Left forelimb (tissue), 1 donor: ENCODE results near the gene PTPRN2.

Experiments
- DNase-seq: peaks from one replicate; pipeline ENCODE4 v3.0.0-alpha.2; 2018; ENCODE audit warnings: low spot score

PTPRN2 gene

DNA sequence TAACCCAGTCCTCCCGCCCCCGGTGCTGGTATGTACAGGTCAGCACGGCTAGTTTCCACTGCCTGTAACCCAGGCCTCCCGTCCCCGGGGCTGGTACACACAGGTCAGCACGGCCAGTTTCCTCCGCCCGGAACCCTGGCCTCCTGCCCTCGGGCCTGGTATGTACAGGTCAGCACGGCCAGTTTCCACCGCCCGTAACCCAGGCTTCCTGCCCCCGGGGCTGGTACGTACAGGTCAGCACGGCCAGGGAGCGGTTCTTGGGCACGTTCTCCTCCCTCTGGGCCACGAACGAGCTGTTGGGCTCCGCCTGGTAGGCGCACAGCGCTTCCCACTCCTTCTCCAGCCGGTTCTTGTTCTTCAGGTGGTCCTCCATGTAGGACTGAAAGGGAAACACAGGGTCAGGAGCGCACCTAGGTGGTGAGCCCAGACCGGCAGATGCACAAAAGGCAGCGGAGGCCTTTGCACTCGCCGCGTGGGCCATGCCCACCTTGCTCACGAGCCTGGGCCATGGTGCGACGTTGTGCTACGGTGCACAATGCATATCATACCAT is 966.4 kb downstream of the PTPRN2 start:
- no peak for DNase-seq

GRCh38 chr7:157620616-157621015 is 967.0 kb downstream of the PTPRN2 start:
- DNase-seq: no peak

GRCh38 chr7:157619753-157620525 is 967.7 kb downstream of the PTPRN2 start:
- DNase-seq: no peak

DNA sequence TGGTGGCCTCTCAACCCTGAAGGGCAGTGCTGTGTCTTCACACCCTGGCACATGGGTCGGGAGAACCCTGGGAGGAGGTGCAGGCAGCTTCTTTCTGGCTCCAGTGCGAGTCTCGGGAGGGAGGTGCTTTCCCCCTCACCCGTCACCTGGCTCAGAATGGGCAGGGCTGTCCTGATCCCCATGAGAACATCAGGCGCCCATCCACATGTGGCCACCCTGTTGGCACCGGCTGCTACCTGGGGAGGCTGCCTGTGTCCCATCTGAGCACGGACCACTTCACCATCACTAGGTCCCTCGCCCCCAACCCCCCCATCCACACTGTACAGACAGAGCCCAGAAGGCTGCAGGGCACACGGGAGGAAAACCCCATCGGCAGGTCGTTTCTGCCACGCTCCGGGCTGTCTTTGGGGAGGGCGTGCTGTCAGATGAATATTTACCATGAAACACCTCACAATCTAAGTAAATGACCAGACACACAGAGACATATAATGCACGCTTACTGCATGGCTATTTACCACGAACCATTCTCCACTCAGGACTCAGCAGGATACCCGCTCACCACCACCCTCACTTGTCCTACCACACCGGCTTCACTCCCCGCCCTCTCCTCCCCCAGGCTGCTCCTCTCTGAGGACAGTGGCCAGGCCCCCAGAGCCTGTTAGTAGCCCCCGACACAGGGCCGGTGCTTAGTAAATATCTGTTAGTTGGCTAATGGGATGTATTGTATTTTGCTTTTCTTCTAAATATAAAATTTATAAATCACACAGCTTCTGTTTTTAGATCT is 968.6 kb downstream of the PTPRN2 start:
- DNase-seq: no peak

DNA sequence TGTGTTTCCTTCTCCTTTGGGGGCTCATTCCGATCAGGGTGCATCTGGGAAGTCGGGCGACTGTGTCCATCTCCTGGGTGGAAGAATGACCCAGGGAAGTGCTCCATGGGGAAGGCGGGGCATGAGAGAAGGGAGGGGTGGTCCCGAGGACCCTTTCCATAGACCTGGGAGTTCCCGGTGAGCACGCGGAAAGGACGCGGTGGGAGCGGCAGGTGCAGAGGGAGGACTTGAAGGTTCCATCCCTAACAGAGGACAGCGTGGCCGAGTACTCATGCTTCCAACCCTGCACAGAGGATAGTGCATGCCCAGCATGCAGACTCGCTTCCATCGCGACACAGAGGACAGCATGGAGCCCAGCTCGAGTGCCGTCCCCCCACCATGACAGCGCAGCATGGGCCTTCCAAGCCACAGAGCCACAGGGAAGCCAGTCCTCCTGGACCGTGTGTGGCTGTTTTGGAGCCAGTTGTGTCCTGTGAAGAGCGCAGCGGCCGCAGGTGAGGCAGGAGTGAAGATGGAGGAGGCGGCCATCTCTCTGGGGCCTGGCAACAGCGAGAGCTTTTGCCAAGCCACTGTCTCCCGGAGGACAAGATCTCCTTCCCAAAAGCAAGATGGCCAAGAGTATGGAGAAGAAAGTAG is 969.4 kb downstream of the PTPRN2 start:
- no peak for DNase-seq

DNA sequence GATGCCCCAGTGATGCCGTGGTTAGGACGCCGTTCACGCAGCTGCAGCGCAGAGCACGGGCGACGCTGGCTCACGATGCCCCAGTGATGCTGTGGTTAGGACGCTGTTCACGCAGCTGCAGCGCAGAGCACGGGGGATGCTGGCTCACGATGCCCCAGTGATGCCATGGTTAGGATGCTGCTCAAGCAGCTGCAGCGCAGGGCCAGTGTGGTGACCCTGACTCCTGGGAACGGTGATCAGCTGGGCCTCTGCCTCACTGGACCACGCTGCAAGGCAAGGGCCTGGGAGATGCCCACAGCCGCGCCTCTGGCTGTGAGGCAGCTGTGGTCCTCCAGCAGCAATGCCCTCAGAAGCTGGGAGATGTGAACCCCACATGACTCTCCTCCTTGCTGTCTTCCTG is 970.2 kb downstream of the PTPRN2 start:
- DNase-seq: no peak

GRCh38 chr7:157616931-157617330 is 970.7 kb downstream of the PTPRN2 start:
- DNase-seq: no peak

DNA sequence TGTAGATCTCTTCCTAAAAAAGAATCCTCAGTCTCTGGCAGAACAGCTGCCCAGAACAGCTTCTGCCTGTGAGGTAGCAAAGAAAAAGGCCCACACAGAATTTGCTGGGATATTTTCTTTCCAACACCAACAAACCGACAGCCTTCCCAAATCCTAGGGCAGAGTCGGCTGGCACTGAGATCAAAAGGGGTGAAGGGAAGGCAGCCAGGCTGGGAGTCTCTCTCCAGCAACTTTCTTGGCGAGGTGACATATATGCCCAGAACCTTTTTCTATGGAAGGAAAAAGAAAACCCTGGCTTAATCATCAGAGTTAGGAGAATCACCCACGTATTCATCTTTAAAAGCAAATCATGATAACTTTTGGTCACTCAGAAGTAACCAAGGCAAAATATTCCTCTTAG is 971.2 kb downstream of the PTPRN2 start:
- DNase-seq: no peak

DNA sequence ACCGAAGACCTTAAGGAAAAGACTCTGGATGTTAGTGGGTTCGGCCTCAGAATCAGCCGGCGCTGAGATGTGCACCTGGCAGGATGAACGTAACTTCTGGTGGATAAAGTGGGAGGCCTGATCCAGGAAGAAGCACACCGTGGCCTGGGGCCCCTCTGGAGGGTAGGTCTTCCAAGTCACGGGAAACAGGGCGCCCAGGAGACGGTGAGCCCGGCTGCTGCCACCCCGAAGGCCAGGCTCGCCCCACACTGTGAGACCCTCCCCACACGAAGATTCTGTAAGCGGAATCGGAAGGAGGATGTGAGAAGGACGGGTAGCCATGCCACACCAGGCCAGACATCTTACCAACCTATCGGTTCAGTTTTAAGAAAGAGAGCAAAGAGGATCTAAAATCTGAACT is 971.8 kb downstream of the PTPRN2 start:
- DNase-seq: no peak

DNA sequence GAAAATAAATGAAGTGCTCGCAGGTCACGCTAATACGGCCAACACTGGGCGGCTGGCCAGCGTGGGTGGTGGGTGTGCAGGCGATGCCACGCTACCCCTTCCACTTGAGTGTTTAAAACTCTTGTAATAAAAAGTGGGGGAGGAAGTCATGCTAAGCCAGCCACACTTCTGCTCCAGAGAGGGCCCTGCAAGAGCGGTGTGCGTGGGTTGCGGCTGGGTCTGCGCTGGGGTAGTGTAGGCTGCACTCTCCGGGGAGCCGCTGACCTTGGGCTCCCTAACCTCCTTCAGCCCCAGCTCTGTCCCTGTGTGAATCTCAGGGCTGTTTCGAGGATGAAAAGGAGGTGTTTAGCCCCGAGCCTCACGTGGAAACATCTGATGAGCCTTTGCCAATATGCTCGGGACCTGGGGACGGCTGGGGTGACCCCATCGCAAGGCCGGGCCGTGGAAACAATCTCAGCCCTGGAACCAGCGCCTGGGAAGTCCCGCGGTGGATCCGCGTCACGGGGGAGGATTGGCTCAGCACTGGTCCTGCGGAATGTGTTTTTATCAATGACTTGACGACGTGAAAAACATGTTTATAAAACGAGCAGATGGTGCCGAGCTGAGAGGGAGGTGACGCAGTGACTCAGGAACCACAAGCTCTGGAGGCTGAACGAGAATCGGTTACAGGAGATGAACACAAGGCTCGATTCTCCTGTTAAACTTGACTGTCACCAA is 972.4 kb downstream of the PTPRN2 start:
- no peak for DNase-seq

DNA sequence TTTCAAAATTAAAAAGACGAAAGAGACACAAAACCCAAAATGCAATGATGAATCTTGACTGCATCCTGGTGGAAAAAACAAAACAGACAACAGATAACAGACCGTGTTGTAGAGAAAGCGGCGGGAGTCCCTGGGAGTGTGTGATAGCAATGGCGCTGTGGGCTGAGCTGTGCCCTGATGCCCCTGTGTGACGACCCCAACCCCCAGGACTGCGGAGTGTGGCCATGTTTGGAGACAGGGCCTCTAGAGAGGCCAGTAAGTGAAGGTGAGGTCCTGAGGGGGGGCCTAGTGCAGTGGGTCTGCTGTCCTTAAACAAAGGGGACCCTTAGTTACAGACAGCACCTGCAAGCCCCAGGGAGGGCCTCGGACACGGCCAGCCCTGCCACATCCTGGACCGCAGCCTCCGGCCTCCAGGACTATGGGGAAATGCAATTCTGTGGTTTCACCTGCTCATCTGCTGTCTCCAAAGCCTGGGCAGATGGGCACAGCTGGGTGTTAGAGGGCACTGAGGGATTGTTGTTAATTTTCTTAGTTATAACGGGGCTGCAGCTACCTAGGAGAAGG is 973.1 kb downstream of the PTPRN2 start:
- no peak for DNase-seq

DNA sequence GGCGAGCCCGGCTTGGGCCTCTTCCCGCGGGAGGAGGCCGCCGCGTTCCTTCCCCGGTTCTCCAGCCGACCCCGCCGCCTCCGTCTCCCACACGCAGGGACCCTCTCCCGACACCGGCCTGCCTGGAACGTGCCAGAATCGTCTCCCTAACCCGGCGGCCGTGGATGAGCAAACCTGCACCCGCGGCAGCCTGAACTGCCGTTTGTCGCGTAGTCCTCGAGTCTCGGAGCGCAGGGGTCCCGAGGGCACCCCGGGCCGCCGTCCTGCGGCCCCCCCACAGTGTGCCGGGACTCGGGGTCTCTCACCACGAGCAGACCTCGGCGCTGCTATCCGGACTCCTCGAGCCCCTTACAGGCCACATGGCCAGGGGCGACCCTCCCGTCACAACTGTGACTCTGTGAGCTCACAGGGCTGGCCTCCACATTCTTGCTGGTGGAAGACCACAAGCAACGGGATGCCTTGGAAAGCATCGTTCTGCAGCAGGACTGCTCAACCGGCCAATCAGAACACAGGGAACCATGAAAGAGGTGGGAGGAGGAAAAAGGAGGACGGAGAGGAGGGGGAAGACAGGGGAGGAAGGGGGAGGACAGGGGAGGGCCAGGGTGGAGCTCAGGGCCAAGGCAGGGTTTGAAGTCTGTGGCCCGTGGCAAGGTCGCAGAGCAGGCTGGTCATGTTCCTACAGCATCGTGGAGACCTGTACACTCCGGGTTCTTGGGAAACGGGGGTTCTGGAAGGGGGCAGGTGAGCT is 973.9 kb downstream of the PTPRN2 start:
- DNase-seq: no peak

GRCh38 chr7:157612664-157613561 is 974.7 kb downstream of the PTPRN2 start:
- DNase-seq: no peak

- no peak for DNase-seq
These were observed 975.5 kb downstream of the PTPRN2 start for GRCh38 chr7:157612009-157612663.

DNA sequence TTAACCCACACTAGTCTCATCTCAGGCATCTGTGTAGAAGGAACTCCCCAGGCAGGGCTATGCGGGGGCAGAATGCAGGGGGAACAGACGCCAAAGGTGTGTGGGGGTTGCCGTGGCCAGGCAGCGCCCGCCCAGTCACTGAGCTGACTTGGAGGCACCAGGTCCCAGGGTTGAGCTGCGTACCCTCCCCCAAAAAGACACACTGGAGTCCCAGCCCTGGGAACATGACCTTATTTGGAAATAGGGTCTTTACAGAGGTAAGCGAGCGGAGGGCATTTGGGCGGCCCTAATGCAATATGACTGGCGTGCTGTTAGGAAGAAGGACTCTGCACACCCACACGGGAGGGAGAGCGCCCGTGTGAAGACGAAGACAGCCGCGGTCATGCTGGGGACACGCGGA is 976.3 kb downstream of the PTPRN2 start:
- no peak for DNase-seq

DNA sequence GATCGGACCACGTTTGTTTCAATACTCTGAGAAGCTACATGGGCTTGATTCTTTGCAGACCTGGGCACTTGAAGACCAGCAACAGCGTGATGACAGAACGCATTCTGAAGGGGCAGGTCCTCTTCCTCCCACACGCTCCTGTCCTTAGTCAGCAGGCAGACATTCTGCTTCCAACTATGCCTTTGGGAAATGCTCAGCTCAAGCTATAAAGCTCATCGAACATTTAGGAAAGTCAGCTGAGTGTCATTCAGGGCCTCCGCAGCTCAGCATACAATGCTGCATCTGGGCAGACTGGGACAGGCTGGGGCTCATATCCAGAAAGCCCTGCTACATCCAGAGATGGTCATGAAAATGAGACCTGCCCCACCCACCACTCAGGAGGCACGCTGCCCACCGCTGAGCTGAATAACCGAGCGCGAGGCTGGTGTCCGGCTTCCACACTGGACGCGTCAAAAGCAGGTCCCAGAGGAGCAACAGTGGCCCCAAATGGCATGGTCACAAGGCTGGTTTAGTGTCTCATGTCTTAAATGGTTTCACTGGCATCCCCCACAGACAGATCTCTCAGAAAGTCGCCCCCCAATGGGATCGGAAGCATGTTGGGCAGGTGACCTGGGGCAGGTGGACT is 976.8 kb downstream of the PTPRN2 start:
- no peak for DNase-seq

GRCh38 chr7:157609932-157610640 is 977.5 kb downstream of the PTPRN2 start:
- DNase-seq: no peak

DNA sequence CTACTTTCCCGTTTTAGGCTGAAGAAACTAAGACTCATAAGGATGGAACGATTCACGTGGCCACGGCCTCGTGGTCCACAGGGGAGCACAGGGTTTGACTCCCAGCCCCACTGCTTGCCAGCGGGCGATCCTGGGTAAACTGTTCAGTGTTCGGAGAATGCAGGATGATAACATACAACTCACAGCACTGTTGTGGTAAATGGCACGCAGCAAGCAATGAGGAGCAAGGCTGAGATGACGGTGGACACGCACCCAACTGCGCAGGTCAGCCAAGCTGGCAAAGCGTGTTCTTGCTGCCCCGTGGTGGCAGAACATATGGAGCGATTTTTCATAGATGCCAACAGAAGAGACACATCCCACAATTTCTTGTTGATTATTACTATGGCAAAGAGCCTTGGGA is 978.1 kb downstream of the PTPRN2 start:
- no peak for DNase-seq
